Right cardiac atrium (tissue), 5 donors: Measurements from ENCODE around the gene HOXB4. TPM values are rescaled to one million over a fixed set of nuclear protein-coding genes. Genes with fewer than 3 reads are reported as not detected.

Experiments used
- ATAC-seq, 2 donors: fragments of 200-7000 bp; cut with Tn5 transposase; one replicate each; pipeline versions ENCODE4 v1.8.0 to v1.9.1; 2020; ENCODE audit warnings: moderate library complexity in 2 of 2, mild to moderate bottlenecking in 1 of 2
- DNase-seq, 3 donors: peaks; one replicate each; pipeline ENCODE4 v3.0.0-alpha.2; 2020
- H3K27ac ChIP-seq: one replicate; pipeline ENCODE4 v1.5.1; 2013; ENCODE audit warnings: mild to moderate bottlenecking, low read length, control low read depth, moderate library complexity
- H3K27me3 ChIP-seq: one replicate; pipeline ENCODE4 v1.6.1; 2013; ENCODE audit not compliant: control insufficient read depth, insufficient read depth
- H3K4me1 ChIP-seq: one replicate; pipeline ENCODE4 v1.6.1; 2013; ENCODE audit warnings: low read length; ENCODE audit not compliant: control insufficient read depth, insufficient read depth
- H3K4me3 ChIP-seq: one replicate; pipeline ENCODE4 v1.5.1; 2013; ENCODE audit warnings: low read length, control low read depth
- H3K9me3 ChIP-seq: one replicate; pipeline ENCODE4 v1.6.1; 2013; ENCODE audit warnings: low read length; ENCODE audit not compliant: control insufficient read depth
- WGBS: extraction: QIAGEN DNeasy Blood & Tissue Kit; methylation state at CpG from one replicate; pipeline ENCODE4 v1.1.7; 2013; 5-methylcytosine and 5-hydroxymethylcytosine counted together
- intact Hi-C, 4 donors: fragments of 100-400 bp; cut with DNase I; formaldehyde crosslinking; loops; one replicate each; pipeline versions ENCODE4 v1.11.0 to v1.14.0; 2022 to 2023
- polyA plus RNA-seq: library from polyadenylated mRNA; stranded (reverse); fragments of 200-250 nt; gene quantifications from one replicate; pipeline ENCODE4 v1.2.3, GENCODE V29; 2013
- total RNA-seq, 4 donors: library from RNA; stranded (reverse); fragmentation: NEBNext Ultra II Directional; extraction: Animal tissue kit (Norgen Biotek cat#: 25700); gene quantifications; one replicate each; pipeline ENCODE4 v1.2.1, GENCODE V29; 2021
- donor health status: healthy with polysubstance abuse.
- donor health status: DM: no; HTN: yes; CAD: no.
- donor health status: DM: no; HTN: no; CAD: no.
- donor health status: DM: no; HTN: yes; CAD: no; lungs with severe emphysema.
- donor health status: DM: yes; HTN: yes; CAD: no.

Gene HOXB4
- total and polyA plus RNA-seq, 5 donors = 0.38 to 1.1 (median 0.61) TPM

- intact Hi-C loops = loop anchor here in 2 of 4 donors (10.0 kb wide), 2 partner anchors 238 to 258 kb away; no protein-coding TSS in a partner anchor
- WGBS = 10% methylated on average over 14 of the region's 14 CpGs
- Histone ChIP-seq H3K4me3 (peak overlapping the region; percentile 12), H3K27ac (no peak overlapping the region), H3K4me1 (no peaks in the 10 kb centered on the region), H3K27me3 (no peaks in the 10 kb centered on the region), H3K9me3 (no peaks in the 10 kb centered on the region)
- ATAC-seq = peak in 1 of 2 donors; percentile 13
- no peak for DNase-seq
These were observed 14.4 kb upstream of the HOXB4 start for GRCh38 chr17:48592577-48592976.

- no peak for ATAC-seq
- Histone ChIP-seq H3K27ac (no peak overlapping the region), H3K9me3 (no peaks in the 10 kb centered on the region), H3K27me3 (no peaks in the 10 kb centered on the region), H3K4me3 (peak overlapping the region; percentile 12), H3K4me1 (no peaks in the 10 kb centered on the region)
- DNase-seq = no peak
- intact Hi-C loops = loop anchor here in 2 of 4 donors (10.0 kb wide), 2 partner anchors 237 to 257 kb away; no protein-coding TSS in a partner anchor
- 24% methylated on average over 33 of the region's 33 CpGs for WGBS
These were observed 13.9 kb upstream of the HOXB4 start for GRCh38 chr17:48592057-48592514.

- Histone ChIP-seq H3K9me3 (no peaks in the 10 kb centered on the region), H3K27me3 (no peaks in the 10 kb centered on the region), H3K27ac (no peak overlapping the region), H3K4me1 (no peaks in the 10 kb centered on the region), H3K4me3 (no peak overlapping the region)
- intact Hi-C loops = loop anchor here in 2 of 4 donors (10.0 kb wide), 2 partner anchors 237 to 257 kb away; no protein-coding TSS in a partner anchor
- no peak for DNase-seq
- 90% methylated on average over 10 of the region's 10 CpGs for WGBS
- no peak for ATAC-seq
These were observed 13.3 kb upstream of the HOXB4 start for GRCh38 chr17:48591255-48592056.

DNA sequence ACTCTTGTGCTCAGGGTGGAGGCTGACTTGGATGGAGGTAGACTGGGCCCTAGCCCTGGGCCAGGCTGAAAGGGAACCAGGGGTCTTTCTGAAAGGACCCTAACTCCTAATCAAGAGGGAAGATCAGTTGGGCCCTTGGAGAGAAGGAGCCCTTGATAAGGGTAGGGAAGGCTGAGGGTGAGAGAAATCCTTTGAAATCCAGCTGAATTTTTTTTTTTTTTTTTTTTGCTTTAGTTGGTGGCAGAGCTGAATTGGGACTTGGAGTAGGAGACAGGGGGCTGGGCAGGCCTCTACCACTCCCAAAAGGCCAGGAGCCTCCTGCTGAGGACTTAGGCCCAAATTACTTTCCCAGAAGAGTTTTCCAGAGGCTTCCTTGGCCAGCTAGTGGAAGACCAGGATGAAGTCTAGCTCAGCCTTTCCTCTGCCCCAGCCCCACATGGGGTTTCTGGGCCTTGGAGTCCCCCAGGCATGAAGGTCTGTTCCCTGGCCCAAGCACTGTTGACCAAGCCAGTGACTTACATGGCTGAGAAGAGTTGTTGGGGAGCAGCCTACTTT is 12.5 kb upstream of the HOXB4 start:
- Histone ChIP-seq H3K27me3 (no peaks in the 10 kb centered on the region), H3K9me3 (no peaks in the 10 kb centered on the region), H3K27ac (no peak overlapping the region), H3K4me3 (no peak overlapping the region), H3K4me1 (no peaks in the 10 kb centered on the region)
- intact Hi-C loops = loop anchor here in 2 of 4 donors (10.0 kb wide), 2 partner anchors 236 to 256 kb away; no protein-coding TSS in a partner anchor
- DNase-seq = no peak
- no peak for ATAC-seq

DNA sequence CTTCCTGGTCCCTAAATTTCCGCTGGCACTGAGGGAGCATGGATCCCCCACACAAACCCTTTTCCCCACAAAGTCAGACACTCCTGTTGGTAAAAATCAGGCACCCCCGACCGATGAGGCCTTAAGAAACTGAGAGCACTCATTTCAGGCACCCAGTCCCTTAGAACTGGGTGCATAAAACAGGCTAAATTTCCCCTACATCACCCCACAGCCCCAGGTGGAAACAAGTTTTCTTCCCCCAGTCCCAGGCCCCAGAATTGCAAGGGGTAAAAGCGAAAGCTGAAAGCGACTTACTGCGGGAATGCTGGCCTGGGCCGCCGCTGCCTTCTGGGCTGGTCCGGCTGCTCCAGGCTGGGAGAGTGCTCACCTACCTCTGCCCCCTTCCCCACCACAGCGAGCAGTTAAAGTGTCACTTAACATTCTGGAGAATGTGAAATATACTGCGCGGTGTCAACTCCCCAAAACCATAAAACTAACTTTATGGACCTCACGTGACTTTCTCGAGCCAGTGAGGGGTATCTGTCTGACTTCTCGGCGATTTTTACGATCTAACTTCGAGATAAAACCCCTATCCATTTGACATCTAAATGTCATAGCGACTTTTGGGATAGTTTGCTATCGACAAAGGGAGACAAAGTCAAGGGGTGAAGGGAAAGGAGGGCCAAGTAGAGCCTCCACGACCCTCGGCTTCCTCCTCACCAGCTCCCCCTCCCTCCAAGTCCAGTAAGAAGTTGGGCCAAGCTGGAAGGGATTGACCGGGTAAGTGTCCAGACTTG is 11.9 kb upstream of the HOXB4 start, which contains the start of gene HOXB3:
HOXB3 (minus strand) TSS at position 411 of the 776 bp plus-strand sequence. CDS start 37,767 bp downstream, outside the sequence.
- WGBS = 59% methylated on average over 23 of the region's 23 CpGs

GRCh38 chr17:48589060-48589830 is 11.1 kb upstream of the HOXB4 start:
- no peaks in the 10 kb centered on the region for H3K27me3 ChIP-seq
- 41% methylated on average over 10 of the region's 10 CpGs for WGBS
- H3K4me3 ChIP-seq = no peak overlapping the region
- ATAC-seq (no peak), DNase-seq (no peak)
- H3K9me3 ChIP-seq = no peaks in the 10 kb centered on the region
- intact Hi-C loops = no loop called here
- H3K27ac ChIP-seq = no peak overlapping the region
- H3K4me1 ChIP-seq = no peaks in the 10 kb centered on the region

More for the DNA sequence above, 11.9 kb upstream of the HOXB4 start, which contains the start of gene HOXB3:
- H3K4me3 ChIP-seq = no peak within 1 kb of the TSS
- H3K4me1 ChIP-seq = no peaks in the 10 kb centered on the region
- ATAC-seq (no peak), DNase-seq (no peak)
- H3K27me3 ChIP-seq = no peaks in the 10 kb centered on the region
- H3K27ac ChIP-seq = no peak within 1 kb of the TSS
- intact Hi-C loops = loop anchor here in 2 of 4 donors (10.0 kb wide), 2 partner anchors 235 to 255 kb away; no protein-coding TSS in a partner anchor
- no peaks in the 10 kb centered on the region for H3K9me3 ChIP-seq

- H3K27me3 ChIP-seq = no peaks in the 10 kb centered on the region
- no peak overlapping the region for H3K27ac ChIP-seq
- WGBS = 39% methylated on average over 2 of the region's 2 CpGs
These were observed 10.4 kb upstream of the HOXB4 start for GRCh38 chr17:48588528-48588927.

GRCh38 chr17:48588074-48588415 is 9.9 kb upstream of the HOXB4 start:
- Histone ChIP-seq H3K4me3 (no peak overlapping the region), H3K27me3 (no peaks in the 10 kb centered on the region), H3K9me3 (no peaks in the 10 kb centered on the region), H3K4me1 (no peaks in the 10 kb centered on the region), H3K27ac (no peak overlapping the region)
- ATAC-seq (no peak), DNase-seq (no peak)
- WGBS = 64% methylated on average over 2 of the region's 2 CpGs
- intact Hi-C loops = no loop called here

More at GRCh38 chr17:48588528-48588927, 10.4 kb upstream of the HOXB4 start:
- intact Hi-C loops = no loop called here
- Histone ChIP-seq H3K4me3 (no peak overlapping the region), H3K4me1 (no peaks in the 10 kb centered on the region), H3K9me3 (no peaks in the 10 kb centered on the region)
- DNase-seq (no peak), ATAC-seq (no peak)

DNA sequence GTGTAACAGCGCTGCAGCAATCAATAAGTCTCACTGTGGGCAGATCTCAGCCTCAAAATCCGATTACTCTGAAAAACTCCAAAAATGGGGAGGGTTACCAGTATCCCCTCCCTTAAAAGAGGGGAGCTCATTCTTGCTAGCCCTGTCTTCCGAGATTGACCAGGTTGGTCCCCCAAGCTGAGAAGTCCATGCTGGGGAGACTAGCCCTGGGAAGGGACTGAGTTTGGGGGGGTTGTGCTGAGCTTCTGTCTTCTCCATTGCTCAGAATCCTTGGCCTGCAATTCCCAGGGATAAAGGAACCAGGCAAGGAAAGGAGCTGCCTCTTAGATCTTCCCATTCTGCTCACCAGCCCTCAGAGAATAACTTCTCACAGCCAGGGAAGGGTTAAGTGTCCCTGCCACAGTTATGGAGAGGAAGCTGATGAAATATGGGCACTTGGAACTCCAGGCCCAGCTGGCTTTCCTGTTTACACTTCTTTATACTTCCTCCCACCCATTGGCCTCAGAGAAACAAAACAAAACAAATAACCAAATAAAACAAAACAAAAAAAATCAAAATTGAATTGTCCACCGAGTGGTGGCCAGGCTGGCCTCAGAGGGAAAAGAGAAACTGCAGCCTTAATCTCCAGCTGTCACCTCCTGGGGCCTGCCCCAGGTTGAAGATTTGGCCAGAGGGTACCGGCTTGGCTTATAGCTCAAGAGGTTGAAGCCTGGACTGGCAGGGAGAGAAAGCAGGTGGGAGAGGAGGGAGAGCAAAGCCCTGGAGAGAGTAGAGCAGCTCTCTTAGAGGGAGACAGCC is 9.3 kb upstream of the HOXB4 start:
- intact Hi-C loops = no loop called here
- no peak for ATAC-seq
- 47% methylated on average over 5 of the region's 5 CpGs for WGBS
- H3K27me3 ChIP-seq = no peaks in the 10 kb centered on the region
- no peak overlapping the region for H3K27ac ChIP-seq
- H3K9me3 ChIP-seq = no peaks in the 10 kb centered on the region
- H3K4me3 ChIP-seq = no peak overlapping the region
- no peaks in the 10 kb centered on the region for H3K4me1 ChIP-seq
- no peak for DNase-seq
